Measurements from ENCODE around the gene SERPINB8. TPM values are rescaled to one million over a fixed set of nuclear protein-coding genes. Genes with fewer than 3 reads are reported as not detected.

SERPINB8 gene
- total and polyA plus RNA-seq, 2 donors (not counting 1 experiment from before 2014, with no cell fraction given) = 14.4 to 22.1 TPM

DNA sequence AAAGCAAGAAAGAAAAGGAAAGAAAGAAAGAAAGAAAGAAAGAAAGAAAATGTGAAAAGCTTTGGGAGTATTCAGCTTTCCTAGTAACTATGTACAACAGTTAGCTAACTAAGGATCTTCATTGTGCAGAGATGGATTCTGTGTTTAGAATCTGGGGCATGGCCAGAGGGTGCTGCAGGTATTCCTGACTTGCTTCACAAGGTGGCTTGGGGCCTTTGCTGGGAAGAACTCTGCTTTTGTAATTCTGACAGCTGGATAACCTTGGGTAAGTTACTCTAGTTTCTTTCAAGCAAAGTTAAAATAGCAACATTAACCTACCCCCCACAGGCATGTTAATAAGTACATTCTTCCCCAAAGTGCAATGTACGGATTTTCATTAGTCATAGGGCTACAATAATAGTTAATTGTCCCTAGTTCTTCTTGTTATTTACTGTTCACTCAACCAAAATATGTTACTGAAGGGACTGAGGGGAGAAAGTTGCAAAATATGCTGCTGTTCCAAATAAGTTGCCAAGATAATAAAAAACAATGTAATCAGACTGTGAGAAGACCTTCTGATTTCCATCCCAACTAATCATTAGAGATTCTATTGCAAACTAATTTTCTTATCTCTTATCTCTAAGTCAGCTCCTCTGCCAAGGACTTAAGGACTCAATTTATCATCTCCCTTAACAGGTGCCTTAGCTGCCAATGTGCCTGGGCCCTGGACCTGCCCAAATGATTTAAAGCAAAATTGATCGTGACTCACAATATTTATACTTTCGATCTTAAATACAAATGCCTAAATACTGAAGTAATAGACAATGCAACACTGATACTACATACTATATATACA is 50.3 kb downstream of the SERPINB8 start:
- Mint-ChIP-seq H3K27ac (no peak overlapping the region), H3K4me1 (no peaks in the 10 kb centered on the region)

DNA sequence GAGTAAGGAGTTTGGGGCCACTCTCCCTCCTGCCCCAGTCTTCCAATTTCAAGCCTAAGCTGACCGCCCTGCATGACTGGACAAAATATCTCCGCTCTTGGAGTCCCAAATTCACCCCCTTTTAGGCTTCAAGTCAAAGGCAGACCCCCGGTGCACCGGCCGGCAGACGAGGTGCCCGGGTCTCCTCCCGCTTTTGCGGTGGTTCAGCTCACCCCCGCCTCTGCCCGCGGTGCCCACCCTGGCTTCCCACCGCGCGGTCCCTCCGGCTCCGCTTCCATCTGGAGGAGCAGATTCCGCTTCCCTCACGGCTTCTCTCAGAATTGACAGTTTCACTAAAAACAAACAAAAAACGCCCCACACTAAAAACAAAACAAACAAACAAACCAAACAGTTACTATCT is 56.5 kb downstream of the SERPINB8 start:
- POLR2A ChIA-PET = no interaction called here
- CTCF ChIA-PET = interaction anchor here (0.7 kb wide), 1 partner anchor 502 kb away, joined by 3 read pairs; no protein-coding TSS in a partner anchor
- no peak overlapping the region for H3K4me3 ChIP-seq (ENCODE audit: control extremely low read depth in 1 of 5, extremely low read depth in 1 of 5, insufficient read depth in 1 of 5, low read depth in 2 of 5, low read length in 4 of 5)
- no peaks in the 10 kb centered on the region for H4K20me1 ChIP-seq (ENCODE audit: control insufficient read depth, insufficient read depth, low read length, poor library complexity, severe bottlenecking)
- H3K27me3 ChIP-seq (replicated peaks in 1 of 4; ENCODE audit: control extremely low read depth in 1 of 4, control insufficient read depth in 3 of 4, insufficient read depth in 4 of 4, low read length in 3 of 4) = peaks cover 0 to 2% (median 0%) of the 10 kb centered on the region in 4 experiments
- H3K9me3 Mint-ChIP-seq (ENCODE audit: insufficient read depth) = no peaks in the 10 kb centered on the region
- H3K79me2 ChIP-seq (ENCODE audit: control insufficient read depth, insufficient read depth, low read length) = no peaks in the 10 kb centered on the region
- no peak overlapping the region for H3K4me3 Mint-ChIP-seq
- H3K36me3 ChIP-seq (replicated peaks in 1 of 2; ENCODE audit: control extremely low read depth in 1 of 2, control insufficient read depth in 1 of 2, extremely low read depth in 1 of 2, insufficient read depth in 2 of 2, low read length in 1 of 2) = no peaks in the 10 kb centered on the region
- TF ChIP-seq, protein P1, sequence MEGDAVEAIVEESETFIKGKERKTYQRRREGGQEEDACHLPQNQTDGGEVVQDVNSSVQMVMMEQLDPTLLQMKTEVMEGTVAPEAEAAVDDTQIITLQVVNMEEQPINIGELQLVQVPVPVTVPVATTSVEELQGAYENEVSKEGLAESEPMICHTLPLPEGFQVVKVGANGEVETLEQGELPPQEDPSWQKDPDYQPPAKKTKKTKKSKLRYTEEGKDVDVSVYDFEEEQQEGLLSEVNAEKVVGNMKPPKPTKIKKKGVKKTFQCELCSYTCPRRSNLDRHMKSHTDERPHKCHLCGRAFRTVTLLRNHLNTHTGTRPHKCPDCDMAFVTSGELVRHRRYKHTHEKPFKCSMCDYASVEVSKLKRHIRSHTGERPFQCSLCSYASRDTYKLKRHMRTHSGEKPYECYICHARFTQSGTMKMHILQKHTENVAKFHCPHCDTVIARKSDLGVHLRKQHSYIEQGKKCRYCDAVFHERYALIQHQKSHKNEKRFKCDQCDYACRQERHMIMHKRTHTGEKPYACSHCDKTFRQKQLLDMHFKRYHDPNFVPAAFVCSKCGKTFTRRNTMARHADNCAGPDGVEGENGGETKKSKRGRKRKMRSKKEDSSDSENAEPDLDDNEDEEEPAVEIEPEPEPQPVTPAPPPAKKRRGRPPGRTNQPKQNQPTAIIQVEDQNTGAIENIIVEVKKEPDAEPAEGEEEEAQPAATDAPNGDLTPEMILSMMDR (IDR thresholded peaks at IDR 0.05) = no peak
- no peak for TF ChIP-seq EZH2 (IDR thresholded peaks at IDR 0.05; ENCODE audit: borderline replicate concordance, insufficient read depth, low read depth, low read length, poor library complexity, severe bottlenecking)
- peaks cover 11% of the 10 kb centered on the region for H3K27me3 Mint-ChIP-seq
- H3K9me3 ChIP-seq (ENCODE audit: control extremely low read depth in 1 of 3, control insufficient read depth in 2 of 3, insufficient read depth in 1 of 3, low read length in 2 of 3) = no peaks in the 10 kb centered on the region
- H2AFZ ChIP-seq (ENCODE audit: insufficient read depth, low read depth, low read length, poor library complexity, severe bottlenecking) = no peak overlapping the region
- H3K27ac Mint-ChIP-seq = no peak overlapping the region
- H3K4me2 ChIP-seq (replicated peaks; ENCODE audit: low read depth, low read length, poor library complexity, severe bottlenecking) = no peak overlapping the region
- DNase-seq (no peak), ATAC-seq (ENCODE audit: low read depth) (no peak)
- intact Hi-C loops (cut with micrococcal nuclease) = no loop called here
- H3K9ac ChIP-seq (ENCODE audit: low read length) = no peak overlapping the region
- peaks cover 3% of the 10 kb centered on the region in 2 donors for H3K4me1 ChIP-seq (ENCODE audit: control insufficient read depth in 2 of 2, insufficient read depth in 2 of 2, low read length in 2 of 2)
- H3K4me1 Mint-ChIP-seq = peaks cover 10% of the 10 kb centered on the region
- H3K27ac ChIP-seq (ENCODE audit: low read length in 2 of 2) = no peak overlapping the region
- WGBS (ENCODE audit: insufficient coverage) = 95% methylated on average over 19 of the region's 20 CpGs

More for the DNA sequence above, 50.3 kb downstream of the SERPINB8 start:
- Histone ChIP-seq H4K20me1 (ENCODE audit: control insufficient read depth, insufficient read depth, low read length, poor library complexity, severe bottlenecking) (no peaks in the 10 kb centered on the region), H3K79me2 (ENCODE audit: control insufficient read depth, insufficient read depth, low read length) (no peaks in the 10 kb centered on the region), H3K9ac (ENCODE audit: low read length) (no peak overlapping the region), H2AFZ (ENCODE audit: insufficient read depth, low read depth, low read length, poor library complexity, severe bottlenecking) (no peak overlapping the region), H3K36me3 (replicated peaks in 1 of 2; ENCODE audit: control extremely low read depth in 1 of 2, control insufficient read depth in 1 of 2, extremely low read depth in 1 of 2, insufficient read depth in 2 of 2, low read length in 1 of 2) (no peaks in the 10 kb centered on the region), H3K27ac (ENCODE audit: low read length in 2 of 2) (no peak overlapping the region), H3K4me3 (ENCODE audit: control extremely low read depth in 1 of 5, extremely low read depth in 1 of 5, insufficient read depth in 1 of 5, low read depth in 2 of 5, low read length in 4 of 5) (no peak overlapping the region), H3K9me3 (ENCODE audit: control extremely low read depth in 1 of 3, control insufficient read depth in 2 of 3, insufficient read depth in 1 of 3, low read length in 2 of 3) (no peaks in the 10 kb centered on the region), H3K4me2 (replicated peaks; ENCODE audit: low read depth, low read length, poor library complexity, severe bottlenecking) (no peak overlapping the region), H3K4me1 (ENCODE audit: control insufficient read depth in 2 of 2, insufficient read depth in 2 of 2, low read length in 2 of 2) (no peaks in the 10 kb centered on the region), H3K27me3 (replicated peaks in 1 of 4; ENCODE audit: control extremely low read depth in 1 of 4, control insufficient read depth in 3 of 4, insufficient read depth in 4 of 4, low read length in 3 of 4) (no peaks in the 10 kb centered on the region)
- no peak for TF ChIP-seq EZH2 (IDR thresholded peaks at IDR 0.05; ENCODE audit: borderline replicate concordance, insufficient read depth, low read depth, low read length, poor library complexity, severe bottlenecking)
- TF ChIP-seq, protein P1 (IDR thresholded peaks at IDR 0.05) = no peak
- intact Hi-C loops (cut with micrococcal nuclease) = no loop called here
- no peak overlapping the region for H3K4me3 Mint-ChIP-seq
- H3K9me3 Mint-ChIP-seq (ENCODE audit: insufficient read depth) = no peaks in the 10 kb centered on the region
- H3K27me3 Mint-ChIP-seq = no peaks in the 10 kb centered on the region
- POLR2A ChIA-PET = no interaction called here
- DNase-seq = no peak
- ATAC-seq (ENCODE audit: low read depth) = no peak
- WGBS (ENCODE audit: insufficient coverage) = 100% methylated on average over 1 of the region's 3 CpGs
- CTCF ChIA-PET = interaction anchor here (0.6 to 1.7 kb wide), 2 partner anchors 18 to 188 kb away, joined by 3 read pairs; no protein-coding TSS in a partner anchor
